HEK293 (cell line): ENCODE measurements around the gene COL12A1.

Experiments
- KLF7 ChIP-seq: fragments of 450-650 bp; formaldehyde crosslinking; IDR thresholded peaks from 2 replicates; pipeline ENCODE4 v1.5.1; 2016; ENCODE audit warnings: missing biosample characterization, missing genetic modification characterization, borderline replicate concordance
- KLF8 ChIP-seq: fragments of 450-650 bp; formaldehyde crosslinking; IDR thresholded peaks from 2 replicates; pipeline ENCODE4 v1.5.1; 2016; ENCODE audit warnings: missing biosample characterization, missing genetic modification characterization
- MZF1 ChIP-seq: fragments of 450-650 bp; formaldehyde crosslinking; IDR thresholded peaks from 2 replicates; pipeline ENCODE4 v1.5.1; 2017; ENCODE audit warnings: missing biosample characterization, missing genetic modification characterization, borderline replicate concordance
- RBAK ChIP-seq: fragments of 450-650 bp; formaldehyde crosslinking; IDR thresholded peaks from 2 replicates; pipeline ENCODE4 v1.5.1; 2016; ENCODE audit warnings: missing biosample characterization, missing genetic modification characterization
- REPIN1 ChIP-seq: fragments of 450-650 bp; formaldehyde crosslinking; IDR thresholded peaks from 2 replicates; pipeline ENCODE4 v1.5.1; 2017; ENCODE audit warnings: missing biosample characterization, missing genetic modification characterization, low read depth
- SCRT1 ChIP-seq: fragments of 450-650 bp; formaldehyde crosslinking; IDR thresholded peaks from 2 replicates; pipeline ENCODE4 v1.5.1; 2016; ENCODE audit warnings: missing biosample characterization, missing genetic modification characterization, borderline replicate concordance
- ZBTB1 ChIP-seq: fragments of 450-650 bp; formaldehyde crosslinking; IDR thresholded peaks from 2 replicates; pipeline ENCODE4 v1.5.1; 2016; ENCODE audit warnings: missing biosample characterization, missing genetic modification characterization
- ZBTB21 ChIP-seq: fragments of 450-650 bp; formaldehyde crosslinking; IDR thresholded peaks from 2 replicates; pipeline ENCODE4 v1.5.1; 2017; ENCODE audit warnings: missing biosample characterization, missing genetic modification characterization
- ZIC2 ChIP-seq: fragments of 450-650 bp; formaldehyde crosslinking; IDR thresholded peaks from 2 replicates; pipeline ENCODE4 v1.5.1; 2016; ENCODE audit warnings: missing biosample characterization, missing genetic modification characterization
- ZNF121 ChIP-seq: fragments of 450-650 bp; formaldehyde crosslinking; IDR thresholded peaks from 2 replicates; pipeline ENCODE4 v1.5.1; 2016; ENCODE audit warnings: missing biosample characterization, missing genetic modification characterization
- ZNF140 ChIP-seq: fragments of 450-650 bp; formaldehyde crosslinking; IDR thresholded peaks from 2 replicates; pipeline ENCODE4 v1.5.1; 2016; ENCODE audit warnings: missing biosample characterization, missing genetic modification characterization
- ZNF146 ChIP-seq: fragments of 450-650 bp; formaldehyde crosslinking; IDR thresholded peaks from 2 replicates; pipeline ENCODE4 v1.5.1; 2016; ENCODE audit warnings: missing biosample characterization, missing genetic modification characterization
- ZNF175 ChIP-seq: fragments of 450-650 bp; formaldehyde crosslinking; IDR thresholded peaks from 2 replicates; pipeline ENCODE4 v1.5.1; 2016; ENCODE audit warnings: missing biosample characterization, missing genetic modification characterization
- ZNF184 ChIP-seq: fragments of 450-650 bp; IDR thresholded peaks from 2 replicates; pipeline ENCODE4 v1.5.1; 2018; ENCODE audit warnings: missing biosample characterization, mild to moderate bottlenecking, missing genetic modification characterization
- ZNF211 ChIP-seq: fragments of 450-650 bp; formaldehyde crosslinking; IDR thresholded peaks from 2 replicates; pipeline ENCODE4 v1.5.1; 2016; ENCODE audit warnings: low read depth, missing biosample characterization, missing genetic modification characterization
- ZNF214 ChIP-seq: fragments of 450-650 bp; formaldehyde crosslinking; IDR thresholded peaks from 2 replicates; pipeline ENCODE4 v1.5.1; 2017; ENCODE audit warnings: missing biosample characterization, mild to moderate bottlenecking, missing genetic modification characterization, borderline replicate concordance
- ZNF223 ChIP-seq: fragments of 450-650 bp; formaldehyde crosslinking; IDR thresholded peaks from 2 replicates; pipeline ENCODE4 v1.5.1; 2016; ENCODE audit warnings: missing biosample characterization, missing genetic modification characterization
- ZNF274 ChIP-seq, 2 experiments: fragments of 200-500 bp in 1 of 2; fragments of 450-650 bp in 1 of 2; sonication (Bioruptor generic) in 1 of 2; formaldehyde crosslinking in 1 of 2; IDR thresholded peaks; 2 replicates each; pipeline versions ENCODE4 v1.5.1 to v1.6.1; 2014 to 2016; ENCODE audit warnings: borderline replicate concordance in 1 of 2, inconsistent platforms in 1 of 2, low read length in 1 of 2, missing biosample characterization in 1 of 2, missing genetic modification characterization in 1 of 2
- ZNF335 ChIP-seq: fragments of 450-650 bp; formaldehyde crosslinking; conservative IDR thresholded peaks from 2 replicates; pipeline ENCODE4 v1.5.1; 2016; ENCODE audit warnings: missing biosample characterization, missing genetic modification characterization
- ZNF48 ChIP-seq: fragments of 450-650 bp; formaldehyde crosslinking; IDR thresholded peaks from 2 replicates; pipeline ENCODE4 v1.5.1; 2016; ENCODE audit warnings: missing biosample characterization, missing genetic modification characterization
- ZNF571 ChIP-seq: fragments of 450-650 bp; formaldehyde crosslinking; IDR thresholded peaks from 2 replicates; pipeline ENCODE4 v1.5.0; 2017; ENCODE audit warnings: missing biosample characterization, missing genetic modification characterization
- ZNF596 ChIP-seq: fragments of 450-650 bp; IDR thresholded peaks from 2 replicates; pipeline ENCODE4 v1.5.0; 2018; ENCODE audit warnings: missing biosample characterization, mild to moderate bottlenecking, missing genetic modification characterization, moderate library complexity
- ZNF600 ChIP-seq: fragments of 450-650 bp; formaldehyde crosslinking; IDR thresholded peaks from 2 replicates; pipeline ENCODE4 v1.5.1; 2016; ENCODE audit warnings: missing biosample characterization, missing genetic modification characterization
- ZNF701 ChIP-seq: fragments of 450-650 bp; formaldehyde crosslinking; IDR thresholded peaks from 2 replicates; pipeline ENCODE4 v1.5.1; 2016; ENCODE audit warnings: missing biosample characterization, missing genetic modification characterization
- ZNF830 ChIP-seq: fragments of 450-650 bp; IDR thresholded peaks from 2 replicates; pipeline ENCODE4 v1.5.0; 2018; ENCODE audit warnings: missing biosample characterization, missing genetic modification characterization, low read depth, mild to moderate bottlenecking, moderate library complexity
- ZSCAN16 ChIP-seq: fragments of 450-650 bp; formaldehyde crosslinking; IDR thresholded peaks from 2 replicates; pipeline ENCODE4 v1.5.1; 2016; ENCODE audit warnings: missing biosample characterization, missing genetic modification characterization
- ZSCAN30 ChIP-seq: fragments of 450-650 bp; IDR thresholded peaks from 2 replicates; pipeline ENCODE4 v1.5.1; 2018; ENCODE audit warnings: missing biosample characterization, mild to moderate bottlenecking, missing genetic modification characterization, moderate library complexity
- TF ChIP-seq, protein P1 (sequence below): fragments of 450-650 bp; formaldehyde crosslinking; IDR thresholded peaks from 2 replicates; pipeline ENCODE4 v1.5.1; 2016; ENCODE audit warnings: missing biosample characterization, missing genetic modification characterization, borderline replicate concordance
- TF ChIP-seq, protein P2 (sequence below): fragments of 450-650 bp; formaldehyde crosslinking; IDR thresholded peaks from 2 replicates; pipeline ENCODE4 v1.5.1; 2016; ENCODE audit warnings: missing biosample characterization, missing genetic modification characterization
- TF ChIP-seq, protein P3 (sequence below): fragments of 450-650 bp; formaldehyde crosslinking; IDR thresholded peaks from 2 replicates; pipeline ENCODE4 v1.5.1; 2016; ENCODE audit warnings: missing biosample characterization, missing genetic modification characterization, borderline replicate concordance
- TF ChIP-seq, protein P4 (sequence below): fragments of 450-650 bp; formaldehyde crosslinking; IDR thresholded peaks from 2 replicates; pipeline ENCODE4 v1.5.1; 2016; ENCODE audit warnings: missing biosample characterization, missing genetic modification characterization
- TF ChIP-seq, protein P5 (sequence below): fragments of 450-650 bp; formaldehyde crosslinking; IDR thresholded peaks from 2 replicates; pipeline ENCODE4 v1.5.1; 2016; ENCODE audit warnings: missing biosample characterization, missing genetic modification characterization, low read depth

COL12A1 gene

DNA sequence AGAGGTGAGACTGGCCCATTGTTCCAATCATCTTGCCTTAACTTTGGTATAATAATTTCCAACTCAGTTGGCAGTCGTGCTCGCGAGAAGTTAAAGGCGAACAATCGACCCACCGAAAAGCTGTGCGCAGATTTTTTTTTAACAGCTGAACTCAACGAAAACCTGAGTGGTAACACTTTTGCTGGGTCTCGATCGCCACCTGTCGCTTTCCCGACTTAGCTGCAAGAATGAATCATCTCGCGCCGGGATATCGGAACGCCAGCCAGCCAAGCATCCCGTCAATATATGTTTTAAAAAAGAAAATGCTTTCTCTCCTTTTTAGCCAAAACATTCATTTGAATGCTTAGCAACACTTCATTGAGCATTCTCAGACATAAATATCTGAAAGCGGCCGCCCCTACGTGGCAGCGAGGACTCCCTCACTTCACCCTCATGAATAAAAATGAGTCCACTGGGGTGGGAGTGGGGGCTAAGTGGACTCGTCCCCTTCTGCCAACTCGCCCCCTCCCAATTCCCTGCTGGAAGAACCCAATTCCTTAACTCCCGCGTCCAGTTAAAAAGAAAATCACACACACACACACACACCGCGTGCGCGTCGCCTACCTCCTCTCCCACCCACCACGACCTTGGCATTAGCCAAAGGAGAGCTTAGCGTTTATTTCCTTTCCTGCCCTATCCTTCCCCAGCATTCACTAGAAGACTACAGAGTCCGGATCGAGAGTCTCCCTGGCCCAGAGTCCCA lies 1.5 kb downstream of the COL12A1 start (continued):
- TF ChIP-seq, protein P1, sequence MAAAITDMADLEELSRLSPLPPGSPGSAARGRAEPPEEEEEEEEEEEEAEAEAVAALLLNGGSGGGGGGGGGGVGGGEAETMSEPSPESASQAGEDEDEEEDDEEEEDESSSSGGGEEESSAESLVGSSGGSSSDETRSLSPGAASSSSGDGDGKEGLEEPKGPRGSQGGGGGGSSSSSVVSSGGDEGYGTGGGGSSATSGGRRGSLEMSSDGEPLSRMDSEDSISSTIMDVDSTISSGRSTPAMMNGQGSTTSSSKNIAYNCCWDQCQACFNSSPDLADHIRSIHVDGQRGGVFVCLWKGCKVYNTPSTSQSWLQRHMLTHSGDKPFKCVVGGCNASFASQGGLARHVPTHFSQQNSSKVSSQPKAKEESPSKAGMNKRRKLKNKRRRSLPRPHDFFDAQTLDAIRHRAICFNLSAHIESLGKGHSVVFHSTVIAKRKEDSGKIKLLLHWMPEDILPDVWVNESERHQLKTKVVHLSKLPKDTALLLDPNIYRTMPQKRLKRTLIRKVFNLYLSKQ (tag by site-specific recombination): no peak
- TF ChIP-seq, protein P2, sequence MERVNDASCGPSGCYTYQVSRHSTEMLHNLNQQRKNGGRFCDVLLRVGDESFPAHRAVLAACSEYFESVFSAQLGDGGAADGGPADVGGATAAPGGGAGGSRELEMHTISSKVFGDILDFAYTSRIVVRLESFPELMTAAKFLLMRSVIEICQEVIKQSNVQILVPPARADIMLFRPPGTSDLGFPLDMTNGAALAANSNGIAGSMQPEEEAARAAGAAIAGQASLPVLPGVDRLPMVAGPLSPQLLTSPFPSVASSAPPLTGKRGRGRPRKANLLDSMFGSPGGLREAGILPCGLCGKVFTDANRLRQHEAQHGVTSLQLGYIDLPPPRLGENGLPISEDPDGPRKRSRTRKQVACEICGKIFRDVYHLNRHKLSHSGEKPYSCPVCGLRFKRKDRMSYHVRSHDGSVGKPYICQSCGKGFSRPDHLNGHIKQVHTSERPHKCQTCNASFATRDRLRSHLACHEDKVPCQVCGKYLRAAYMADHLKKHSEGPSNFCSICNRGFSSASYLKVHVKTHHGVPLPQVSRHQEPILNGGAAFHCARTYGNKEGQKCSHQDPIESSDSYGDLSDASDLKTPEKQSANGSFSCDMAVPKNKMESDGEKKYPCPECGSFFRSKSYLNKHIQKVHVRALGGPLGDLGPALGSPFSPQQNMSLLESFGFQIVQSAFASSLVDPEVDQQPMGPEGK: peak; percentile 58
- no peak for TF ChIP-seq ZIC2 (tag by site-specific recombination)
- TF ChIP-seq ZNF830 (tag by site-specific recombination): no peak
- TF ChIP-seq, protein P3, sequence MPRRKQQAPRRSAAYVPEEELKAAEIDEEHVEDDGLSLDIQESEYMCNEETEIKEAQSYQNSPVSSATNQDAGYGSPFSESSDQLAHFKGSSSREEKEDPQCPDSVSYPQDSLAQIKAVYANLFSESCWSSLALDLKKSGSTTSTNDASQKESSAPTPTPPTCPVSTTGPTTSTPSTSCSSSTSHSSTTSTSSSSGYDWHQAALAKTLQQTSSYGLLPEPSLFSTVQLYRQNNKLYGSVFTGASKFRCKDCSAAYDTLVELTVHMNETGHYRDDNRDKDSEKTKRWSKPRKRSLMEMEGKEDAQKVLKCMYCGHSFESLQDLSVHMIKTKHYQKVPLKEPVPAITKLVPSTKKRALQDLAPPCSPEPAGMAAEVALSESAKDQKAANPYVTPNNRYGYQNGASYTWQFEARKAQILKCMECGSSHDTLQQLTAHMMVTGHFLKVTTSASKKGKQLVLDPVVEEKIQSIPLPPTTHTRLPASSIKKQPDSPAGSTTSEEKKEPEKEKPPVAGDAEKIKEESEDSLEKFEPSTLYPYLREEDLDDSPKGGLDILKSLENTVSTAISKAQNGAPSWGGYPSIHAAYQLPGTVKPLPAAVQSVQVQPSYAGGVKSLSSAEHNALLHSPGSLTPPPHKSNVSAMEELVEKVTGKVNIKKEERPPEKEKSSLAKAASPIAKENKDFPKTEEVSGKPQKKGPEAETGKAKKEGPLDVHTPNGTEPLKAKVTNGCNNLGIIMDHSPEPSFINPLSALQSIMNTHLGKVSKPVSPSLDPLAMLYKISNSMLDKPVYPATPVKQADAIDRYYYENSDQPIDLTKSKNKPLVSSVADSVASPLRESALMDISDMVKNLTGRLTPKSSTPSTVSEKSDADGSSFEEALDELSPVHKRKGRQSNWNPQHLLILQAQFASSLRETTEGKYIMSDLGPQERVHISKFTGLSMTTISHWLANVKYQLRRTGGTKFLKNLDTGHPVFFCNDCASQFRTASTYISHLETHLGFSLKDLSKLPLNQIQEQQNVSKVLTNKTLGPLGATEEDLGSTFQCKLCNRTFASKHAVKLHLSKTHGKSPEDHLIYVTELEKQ (tag by site-specific recombination): no peak
- TF ChIP-seq RBAK (tag by site-specific recombination): no peak
- no peak for TF ChIP-seq ZSCAN30 (tag by site-specific recombination)
- no peak for TF ChIP-seq ZNF121 (tag by site-specific recombination)
- no peak for TF ChIP-seq ZSCAN16
- no peak for TF ChIP-seq ZNF175
- TF ChIP-seq ZNF335 (tag by site-specific recombination): peak; percentile 60
- TF ChIP-seq ZNF596 (tag by site-specific recombination): no peak
- TF ChIP-seq, protein P4, sequence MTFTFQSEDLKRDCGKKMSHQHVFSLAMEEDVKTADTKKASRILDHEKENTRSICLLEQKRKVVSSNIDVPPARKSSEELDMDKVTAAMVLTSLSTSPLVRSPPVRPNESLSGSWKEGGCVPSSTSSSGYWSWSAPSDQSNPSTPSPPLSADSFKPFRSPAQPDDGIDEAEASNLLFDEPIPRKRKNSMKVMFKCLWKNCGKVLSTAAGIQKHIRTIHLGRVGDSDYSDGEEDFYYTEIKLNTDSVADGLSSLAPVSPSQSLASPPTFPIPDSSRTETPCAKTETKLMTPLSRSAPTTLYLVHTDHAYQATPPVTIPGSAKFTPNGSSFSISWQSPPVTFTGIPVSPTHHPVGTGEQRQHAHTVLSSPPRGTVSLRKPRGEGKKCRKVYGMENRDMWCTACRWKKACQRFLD: no peak
- no peak for TF ChIP-seq ZNF211 (tag by site-specific recombination)
- no peak for TF ChIP-seq REPIN1 (tag by site-specific recombination)
- no peak for TF ChIP-seq KLF8 (tag by site-specific recombination)
- no peak for TF ChIP-seq KLF7
- TF ChIP-seq ZBTB21 (tag by site-specific recombination): no peak
- TF ChIP-seq ZNF184: no peak
- TF ChIP-seq, protein P5, sequence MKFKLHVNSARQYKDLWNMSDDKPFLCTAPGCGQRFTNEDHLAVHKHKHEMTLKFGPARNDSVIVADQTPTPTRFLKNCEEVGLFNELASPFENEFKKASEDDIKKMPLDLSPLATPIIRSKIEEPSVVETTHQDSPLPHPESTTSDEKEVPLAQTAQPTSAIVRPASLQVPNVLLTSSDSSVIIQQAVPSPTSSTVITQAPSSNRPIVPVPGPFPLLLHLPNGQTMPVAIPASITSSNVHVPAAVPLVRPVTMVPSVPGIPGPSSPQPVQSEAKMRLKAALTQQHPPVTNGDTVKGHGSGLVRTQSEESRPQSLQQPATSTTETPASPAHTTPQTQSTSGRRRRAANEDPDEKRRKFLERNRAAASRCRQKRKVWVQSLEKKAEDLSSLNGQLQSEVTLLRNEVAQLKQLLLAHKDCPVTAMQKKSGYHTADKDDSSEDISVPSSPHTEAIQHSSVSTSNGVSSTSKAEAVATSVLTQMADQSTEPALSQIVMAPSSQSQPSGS (tag by site-specific recombination): no peak
- TF ChIP-seq MZF1 (tag by site-specific recombination): no peak
- TF ChIP-seq ZNF600 (tag by site-specific recombination): no peak
- no peak for TF ChIP-seq ZNF48
- TF ChIP-seq ZBTB1 (tag by site-specific recombination): no peak
- no peak for TF ChIP-seq ZNF274 (IDR thresholded peaks at IDR 0.05; ENCODE audit: low read length)
- TF ChIP-seq ZNF274 (tag by site-specific recombination; IDR thresholded peaks at IDR 0.05; ENCODE audit: borderline replicate concordance): no peak
- TF ChIP-seq SCRT1 (tag by site-specific recombination): no peak
- no peak for TF ChIP-seq ZNF214
- no peak for TF ChIP-seq ZNF571 (tag by site-specific recombination)
- TF ChIP-seq ZNF701 (tag by site-specific recombination): no peak
- no peak for TF ChIP-seq ZNF223 (tag by site-specific recombination)
- no peak for TF ChIP-seq ZNF146
- no peak for TF ChIP-seq ZNF140
